Lung (tissue), 12 donors: ENCODE results near the gene STAB1. TPM values are rescaled to one million over a fixed set of nuclear protein-coding genes. Genes with fewer than 3 reads are reported as not detected.

Experiments used
- ATAC-seq: fragments of 200-7000 bp; cut with Tn5 transposase; one replicate; pipeline ENCODE4 v1.9.1; 2020; ENCODE audit warnings: moderate number of reproducible peaks; ENCODE audit not compliant: insufficient read depth, low FRiP score
- DNase-seq, 3 donors: peaks; one replicate each; pipeline ENCODE4 v3.0.0-alpha.2; 2013 to 2017
- H3K27ac ChIP-seq, 2 donors: one replicate each; pipeline ENCODE4 v1.5.1; 2013; ENCODE audit warnings: mild to moderate bottlenecking in 2 of 2, moderate library complexity in 2 of 2, control low read depth in 1 of 2, inconsistent platforms in 1 of 2, low read depth in 1 of 2, low read length in 1 of 2
- H3K27me3 ChIP-seq, 3 donors: one replicate each; pipeline ENCODE4 v1.5.1; 2013; ENCODE audit warnings: low read length in 2 of 3; ENCODE audit not compliant: control insufficient read depth in 3 of 3, insufficient read depth in 3 of 3
- H3K36me3 ChIP-seq, 4 donors: one replicate each; pipeline ENCODE4 v1.5.1; 2013; ENCODE audit warnings: low read length in 4 of 4, mild to moderate bottlenecking in 1 of 4, moderate library complexity in 1 of 4; ENCODE audit not compliant: control insufficient read depth in 4 of 4, insufficient read depth in 4 of 4
- H3K4me1 ChIP-seq, 5 donors: one replicate each; pipeline ENCODE4 v1.5.1; 2013; ENCODE audit warnings: low read length in 5 of 5, mild to moderate bottlenecking in 2 of 5, moderate library complexity in 1 of 5; ENCODE audit not compliant: control insufficient read depth in 5 of 5, insufficient read depth in 5 of 5
- H3K4me3 ChIP-seq: one replicate; pipeline ENCODE4 v1.5.1; 2013; ENCODE audit warnings: mild to moderate bottlenecking, control low read depth, moderate library complexity
- H3K9ac ChIP-seq, 2 donors: one replicate each; pipeline ENCODE4 v1.5.1; 2013; ENCODE audit warnings: low read length in 2 of 2, control low read depth in 1 of 2; ENCODE audit not compliant: insufficient read depth in 1 of 2
- H3K9me3 ChIP-seq, 4 donors: one replicate each; pipeline ENCODE4 v1.5.1; 2013; ENCODE audit warnings: low read length in 3 of 4, mild to moderate bottlenecking in 1 of 4, moderate library complexity in 1 of 4; ENCODE audit not compliant: control insufficient read depth in 4 of 4, insufficient read depth in 3 of 4
- WGBS, 2 donors: extraction: QIAGEN DNeasy Blood & Tissue Kit; methylation state at CpG; one replicate each; pipeline ENCODE4 v1.1.7; 2013; 5-methylcytosine and 5-hydroxymethylcytosine counted together
- polyA plus RNA-seq, 2 donors: library from polyadenylated mRNA; stranded (reverse); fragments of 200-250 nt; gene quantifications; one replicate each; pipeline ENCODE4 v1.2.1, GENCODE V29; 2013
- total RNA-seq, 2 donors: library from RNA; depleted of rRNA in 1 of 2; stranded (reverse); fragments of >200 nt in 1 of 2; gene quantifications; one replicate each; pipeline ENCODE4 v1.2.1, GENCODE V29; 2014 to 2021
- TF ChIP-seq, protein P1 (sequence below): IDR thresholded peaks from 2 replicates; pipeline ENCODE4 v1.5.1; 2012; ENCODE audit warnings: mild to moderate bottlenecking; ENCODE audit errors: control extremely low read depth, extremely low read depth
- donor health status: control.
- donor health status: control.
- donor health status: Bipolar disorder and iron deficiency.
- donor health status: healthy.
- donor health status: DM: yes; HTN: yes; CAD: no.

Gene STAB1
- total and polyA plus RNA-seq, 4 donors: 53.1 to 220 (median 193) TPM

DNA sequence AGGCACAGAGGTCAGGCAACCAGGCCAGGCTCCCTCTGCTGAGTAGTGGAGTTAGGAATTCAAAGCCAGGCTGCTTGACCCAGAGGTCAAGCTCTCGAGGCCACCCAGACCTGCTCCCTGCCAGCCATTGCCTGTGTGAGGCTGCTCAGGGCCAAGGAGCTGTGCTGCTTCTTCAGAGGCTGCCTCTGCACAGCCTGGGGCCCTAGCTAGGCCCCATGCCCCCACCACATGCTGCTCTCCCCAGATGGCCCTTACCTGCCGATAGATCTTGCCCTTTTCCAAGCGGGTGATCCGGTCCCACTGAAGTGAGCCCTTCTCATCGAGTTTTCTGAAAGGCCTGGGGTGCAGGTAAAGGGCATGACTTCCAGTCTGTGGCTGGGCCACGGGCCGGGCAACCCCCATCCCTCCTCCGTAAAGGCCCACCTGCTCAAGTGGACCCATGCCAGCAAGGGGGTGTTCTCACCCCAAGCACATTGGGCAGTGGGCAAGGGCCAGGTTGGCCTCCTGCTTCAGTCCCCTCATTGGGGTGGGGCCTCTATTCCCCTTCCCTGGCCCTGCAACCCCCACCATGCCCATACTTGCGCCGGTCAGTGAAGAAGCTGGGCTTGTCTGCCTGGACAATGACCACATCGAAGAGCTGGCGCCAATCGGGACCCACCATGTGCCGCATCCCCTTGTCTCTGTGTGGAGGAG is 32.0 kb downstream of the STAB1 start:
- peaks cover 0 to 37% (median 24%) of the 10 kb centered on the region in 4 donors for H3K36me3 ChIP-seq
- no peak for ATAC-seq

DNA sequence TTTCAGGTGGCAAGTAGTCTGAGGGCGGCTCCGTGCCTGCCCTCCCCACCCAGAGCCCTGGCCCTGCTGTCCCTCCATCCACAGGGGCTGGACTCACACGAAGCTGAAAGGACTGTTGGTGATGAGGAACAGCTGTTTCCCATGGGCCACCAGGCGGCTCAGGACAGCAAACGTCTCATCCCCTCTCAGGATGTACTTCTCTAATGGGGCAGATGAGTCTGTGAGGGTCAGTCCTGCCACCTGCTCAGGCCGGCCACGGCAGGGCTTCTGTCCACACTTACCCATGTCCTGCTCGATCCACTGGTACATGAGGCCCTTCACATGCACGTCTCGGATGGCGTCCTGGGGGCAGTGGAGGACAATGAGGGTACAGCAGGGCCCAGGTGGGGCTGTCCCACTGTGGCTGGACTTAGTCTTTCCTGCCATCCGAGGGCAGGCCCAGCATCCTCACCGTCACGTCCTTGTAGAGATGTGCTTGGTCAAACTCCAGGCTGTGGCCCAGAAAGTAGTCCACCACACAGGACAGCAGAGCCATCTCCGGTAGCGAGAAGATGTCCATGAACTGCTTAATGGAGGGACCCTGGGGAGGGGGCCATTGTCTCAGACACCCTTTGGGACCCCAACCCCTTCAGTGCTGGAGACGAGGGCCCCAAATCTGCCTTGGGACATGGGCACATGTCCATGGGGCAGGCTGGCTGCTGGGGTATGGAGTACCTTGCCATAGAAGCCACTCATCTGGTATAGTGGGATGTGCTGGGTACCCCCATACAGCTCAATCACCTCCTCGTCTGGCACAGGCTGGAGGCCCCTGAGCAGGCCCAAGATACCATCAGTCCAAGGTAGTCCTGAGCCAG is 32.8 kb downstream of the STAB1 start:
- peak overlapping the region in 1 of 2 donors; percentile 33 for H3K27ac ChIP-seq
- H3K4me3 ChIP-seq: no peak overlapping the region
- peaks cover 21 to 80% (median 33%) of the 10 kb centered on the region in 5 donors for H3K4me1 ChIP-seq
- no peaks in the 10 kb centered on the region for H3K27me3 ChIP-seq
- TF ChIP-seq, protein P1, sequence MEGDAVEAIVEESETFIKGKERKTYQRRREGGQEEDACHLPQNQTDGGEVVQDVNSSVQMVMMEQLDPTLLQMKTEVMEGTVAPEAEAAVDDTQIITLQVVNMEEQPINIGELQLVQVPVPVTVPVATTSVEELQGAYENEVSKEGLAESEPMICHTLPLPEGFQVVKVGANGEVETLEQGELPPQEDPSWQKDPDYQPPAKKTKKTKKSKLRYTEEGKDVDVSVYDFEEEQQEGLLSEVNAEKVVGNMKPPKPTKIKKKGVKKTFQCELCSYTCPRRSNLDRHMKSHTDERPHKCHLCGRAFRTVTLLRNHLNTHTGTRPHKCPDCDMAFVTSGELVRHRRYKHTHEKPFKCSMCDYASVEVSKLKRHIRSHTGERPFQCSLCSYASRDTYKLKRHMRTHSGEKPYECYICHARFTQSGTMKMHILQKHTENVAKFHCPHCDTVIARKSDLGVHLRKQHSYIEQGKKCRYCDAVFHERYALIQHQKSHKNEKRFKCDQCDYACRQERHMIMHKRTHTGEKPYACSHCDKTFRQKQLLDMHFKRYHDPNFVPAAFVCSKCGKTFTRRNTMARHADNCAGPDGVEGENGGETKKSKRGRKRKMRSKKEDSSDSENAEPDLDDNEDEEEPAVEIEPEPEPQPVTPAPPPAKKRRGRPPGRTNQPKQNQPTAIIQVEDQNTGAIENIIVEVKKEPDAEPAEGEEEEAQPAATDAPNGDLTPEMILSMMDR: no peak
- no peaks in the 10 kb centered on the region for H3K9me3 ChIP-seq
- ATAC-seq (no peak), DNase-seq (peak; percentile 45 to 72 (median 57))
- H3K9ac ChIP-seq: no peak overlapping the region
- H3K36me3 ChIP-seq: peaks cover 0 to 37% (median 22%) of the 10 kb centered on the region in 4 donors
- WGBS, 2 donors: 83 to 89% methylated on average over 18 of the region's 18 CpGs

More for the DNA sequence above, 32.0 kb downstream of the STAB1 start:
- no peak for DNase-seq
- Histone ChIP-seq H3K9me3 (no peaks in the 10 kb centered on the region), H3K4me1 (peaks cover 21 to 75% (median 29%) of the 10 kb centered on the region in 5 donors), H3K9ac (peak overlapping the region in 1 of 2 donors; percentile 30), H3K27ac (peak overlapping the region in 1 of 2 donors; percentile 33), H3K27me3 (no peaks in the 10 kb centered on the region), H3K4me3 (no peak overlapping the region)
- 82 to 91% methylated on average over 14 of the region's 14 CpGs for WGBS, 2 donors
- TF ChIP-seq, protein P1: no peak

DNA sequence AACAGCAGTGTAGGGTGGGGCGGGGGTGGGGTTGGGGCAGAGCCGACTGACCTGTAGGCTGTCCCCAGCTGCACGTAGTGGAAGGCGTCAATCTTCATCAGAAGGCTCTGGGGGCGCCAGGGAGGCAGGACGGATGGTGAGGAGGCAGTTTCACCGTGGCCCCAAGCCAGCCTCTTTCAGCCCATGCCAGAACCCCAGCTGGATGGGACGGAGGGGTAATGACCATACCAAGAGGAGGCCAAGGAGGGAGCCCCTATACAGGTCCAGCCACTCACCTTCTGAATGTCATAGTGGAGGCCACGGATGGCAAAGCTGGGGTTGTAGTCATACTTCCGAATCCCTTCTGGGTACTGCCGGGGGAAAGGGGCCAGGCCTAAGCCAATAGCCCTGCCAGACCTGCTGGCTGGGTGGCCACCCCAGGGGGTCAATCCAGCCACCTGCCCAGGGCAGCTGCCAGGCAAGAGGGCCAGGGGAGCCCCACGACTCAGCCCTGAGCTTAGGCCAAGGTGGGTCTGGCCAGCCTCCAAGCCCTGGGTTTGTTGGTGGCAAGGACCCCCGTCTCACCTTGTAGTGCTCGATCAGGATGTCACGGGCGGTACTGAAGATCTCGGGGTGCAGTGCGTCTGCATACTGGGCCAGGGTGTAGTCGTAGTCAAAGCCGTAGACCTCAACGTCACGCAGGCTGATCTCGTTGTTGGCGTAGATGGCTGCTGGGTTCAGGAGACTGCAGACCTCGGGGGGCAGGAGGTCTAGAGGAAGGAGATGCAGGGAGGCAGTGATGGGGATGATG is 33.6 kb downstream of the STAB1 start:
- Histone ChIP-seq H3K4me1 (peaks cover 21 to 80% (median 33%) of the 10 kb centered on the region in 5 donors), H3K36me3 (peaks cover 0 to 36% (median 18%) of the 10 kb centered on the region in 4 donors), H3K4me3 (no peak overlapping the region), H3K27ac (peak overlapping the region in 1 of 2 donors; percentile 9), H3K9ac (peak overlapping the region in 1 of 2 donors; percentile 9), H3K27me3 (no peaks in the 10 kb centered on the region), H3K9me3 (no peaks in the 10 kb centered on the region)
- DNase-seq: peak; percentile 18 to 31 (median 23)
- WGBS, 2 donors: 90 to 93% methylated on average over 25 of the region's 25 CpGs
- TF ChIP-seq, protein P1: no peak
- no peak for ATAC-seq
